AG08396 (cell line): ENCODE measurements around the gene CDH26.

ENCODE experiments used
- DNase-seq: peaks from one replicate; pipeline ENCODE4 v3.0.0; 2012; ENCODE audit warnings: low spot score, mixed read lengths

The CDH26 gene

DNA sequence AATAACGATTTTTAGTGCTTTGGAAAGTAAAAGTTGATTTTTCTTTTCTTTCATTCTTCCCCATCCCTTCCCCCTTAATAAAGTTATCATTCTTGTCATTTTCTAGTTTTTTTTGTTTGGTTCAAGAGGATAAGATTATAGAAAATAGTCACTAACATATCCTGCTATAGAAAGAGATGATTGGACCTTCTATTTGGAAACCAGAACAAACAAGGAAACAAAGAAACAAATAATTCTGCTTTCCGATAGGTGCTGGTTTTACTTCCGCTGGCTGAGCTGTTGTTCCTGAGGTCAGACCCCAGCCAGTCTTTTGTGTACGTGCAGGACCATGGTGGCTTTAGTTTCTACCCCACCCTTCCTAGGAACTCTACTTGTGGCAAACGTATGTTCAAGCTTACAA, at the start of gene CDH26:
Gene CDH26, plus strand, starts transcription at position 301 of the 400 bp plus-strand sequence. CDS start 304 bp downstream, outside the sequence.
- DNase-seq, result no peak

DNA sequence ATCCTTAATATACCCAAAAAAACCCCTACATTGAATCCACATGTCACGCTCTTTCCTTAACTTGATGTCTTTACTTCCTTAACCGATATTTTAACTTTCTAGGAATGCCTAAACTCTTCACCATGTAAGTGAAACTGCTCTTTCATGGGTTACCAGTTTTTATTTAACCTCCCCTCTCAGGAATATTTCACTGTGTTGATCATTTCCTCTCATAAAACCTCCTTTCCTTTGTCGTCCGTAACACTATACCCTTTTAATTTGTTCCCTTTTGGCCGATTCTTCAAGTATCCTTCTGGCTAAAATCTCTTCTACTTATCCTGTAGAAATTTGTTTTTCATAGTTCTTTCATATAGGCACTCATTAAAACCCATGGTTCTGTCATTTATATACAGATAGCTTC, 49.4 kb upstream of the CDH26 start:
- no peak for DNase-seq

DNA sequence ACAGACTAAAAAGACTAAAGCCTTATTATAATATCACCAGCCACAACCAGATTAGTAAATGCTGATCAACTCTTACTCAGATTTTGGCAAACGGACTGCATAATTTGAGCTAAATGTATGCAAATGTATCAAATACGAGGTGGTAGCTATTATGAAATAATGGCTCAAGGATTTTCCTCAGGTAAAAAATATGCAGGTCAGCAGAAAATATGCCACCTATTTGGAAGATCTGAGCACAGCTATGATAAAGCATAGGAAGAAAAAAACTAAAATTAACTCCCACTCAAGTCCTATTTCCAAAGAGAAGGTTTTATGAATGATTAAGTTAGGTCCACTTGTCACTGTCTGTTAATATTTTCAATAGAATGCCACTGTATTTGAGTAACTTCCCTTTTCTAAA, 47.2 kb upstream of the CDH26 start:
- DNase-seq, result no peak

DNA sequence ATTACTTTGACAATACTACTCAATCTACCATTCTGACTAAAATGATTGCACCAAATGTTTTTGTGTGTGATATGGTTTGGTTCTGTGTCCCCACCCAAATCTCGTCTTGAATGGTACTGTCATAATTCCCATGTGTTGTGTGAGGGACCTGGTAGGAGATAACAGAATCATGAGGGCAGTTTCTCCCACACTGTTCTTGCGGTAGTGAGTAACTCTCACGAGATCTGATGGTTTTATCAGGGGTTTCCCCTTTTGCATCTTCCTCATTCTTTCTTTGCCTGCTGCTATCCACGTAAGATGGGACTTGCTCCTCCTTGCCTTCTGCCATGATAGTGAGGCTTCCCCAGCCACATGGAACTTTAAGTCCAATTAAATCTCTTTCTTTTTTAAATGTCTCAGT, 45.6 kb upstream of the CDH26 start:
- DNase-seq, result no peak

DNA sequence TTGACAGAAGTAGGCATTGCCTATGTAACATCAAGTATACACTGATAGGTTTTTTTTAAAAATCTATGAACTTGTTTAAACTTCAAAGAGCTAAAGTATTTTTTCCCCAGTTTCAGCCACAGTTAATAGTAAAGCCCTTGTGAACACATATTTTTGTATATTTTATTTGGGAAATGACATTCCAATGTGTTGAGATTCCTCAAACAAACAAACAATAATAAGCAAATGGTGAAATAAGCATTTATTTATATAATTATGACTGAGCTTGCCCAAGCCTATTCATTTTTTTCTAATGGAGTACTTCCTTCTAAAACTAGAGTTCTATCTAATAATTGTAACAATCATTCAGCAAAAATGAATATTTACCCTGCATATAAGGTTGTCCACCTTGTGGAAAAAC, 37.3 kb upstream of the CDH26 start:
- no peak for DNase-seq

DNA sequence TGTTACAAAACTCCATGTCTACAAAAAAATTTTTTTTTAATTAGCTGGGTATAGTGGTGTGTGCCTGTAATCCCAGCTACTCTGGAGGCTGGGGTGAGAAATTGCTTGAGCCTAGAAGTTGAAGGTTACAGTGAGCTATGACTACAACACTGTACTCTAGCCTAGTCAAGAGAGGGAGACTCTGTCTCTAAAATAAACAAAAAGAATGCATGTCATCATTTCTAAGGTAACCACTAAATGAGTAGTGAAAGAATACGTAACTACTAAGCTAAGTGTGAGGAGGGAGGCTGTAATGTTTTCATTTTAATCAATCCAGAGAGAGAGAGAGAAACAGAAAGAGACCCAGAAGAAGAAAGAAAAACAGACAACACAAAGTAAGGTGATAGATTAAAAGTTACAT, 34.7 kb upstream of the CDH26 start:
- no peak for DNase-seq

DNA sequence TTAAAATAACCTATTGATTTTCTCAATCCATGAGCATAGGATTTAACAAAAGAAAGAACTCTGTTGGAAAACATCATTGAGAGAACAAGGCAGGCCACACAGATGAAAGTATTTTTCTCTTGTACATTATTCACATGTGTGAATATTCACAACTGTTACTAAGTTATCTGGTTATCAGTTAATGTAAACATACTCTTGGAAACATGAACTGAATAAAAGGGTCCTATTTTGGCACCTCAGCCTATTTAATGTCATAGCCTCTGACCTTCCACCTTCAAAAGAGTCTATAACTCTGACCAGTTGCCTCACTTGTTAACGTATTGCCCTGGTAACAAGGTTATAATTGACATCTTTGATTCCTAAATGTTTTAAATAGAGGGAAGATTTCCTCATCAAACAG, 32.9 kb upstream of the CDH26 start:
- no peak for DNase-seq

DNA sequence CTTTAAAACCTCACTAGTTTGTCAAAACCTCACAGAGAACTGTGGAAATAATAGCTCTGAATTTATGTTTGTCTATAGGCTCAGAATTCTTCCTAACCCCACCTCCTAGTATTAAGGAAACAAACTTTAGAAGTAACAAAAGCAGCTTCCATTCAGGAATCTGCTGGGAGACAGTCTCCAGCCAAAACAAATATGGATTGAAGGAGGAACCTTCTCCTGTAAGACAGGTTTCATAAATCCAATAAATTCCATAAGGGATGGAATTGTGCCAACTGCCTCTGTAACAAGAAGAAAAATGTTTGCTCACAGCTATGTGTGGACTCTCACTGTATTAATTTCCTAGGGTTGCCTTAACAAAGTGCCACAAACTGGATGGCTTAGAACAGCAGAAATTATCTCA, 32.3 kb upstream of the CDH26 start:
- no peak for DNase-seq

DNA sequence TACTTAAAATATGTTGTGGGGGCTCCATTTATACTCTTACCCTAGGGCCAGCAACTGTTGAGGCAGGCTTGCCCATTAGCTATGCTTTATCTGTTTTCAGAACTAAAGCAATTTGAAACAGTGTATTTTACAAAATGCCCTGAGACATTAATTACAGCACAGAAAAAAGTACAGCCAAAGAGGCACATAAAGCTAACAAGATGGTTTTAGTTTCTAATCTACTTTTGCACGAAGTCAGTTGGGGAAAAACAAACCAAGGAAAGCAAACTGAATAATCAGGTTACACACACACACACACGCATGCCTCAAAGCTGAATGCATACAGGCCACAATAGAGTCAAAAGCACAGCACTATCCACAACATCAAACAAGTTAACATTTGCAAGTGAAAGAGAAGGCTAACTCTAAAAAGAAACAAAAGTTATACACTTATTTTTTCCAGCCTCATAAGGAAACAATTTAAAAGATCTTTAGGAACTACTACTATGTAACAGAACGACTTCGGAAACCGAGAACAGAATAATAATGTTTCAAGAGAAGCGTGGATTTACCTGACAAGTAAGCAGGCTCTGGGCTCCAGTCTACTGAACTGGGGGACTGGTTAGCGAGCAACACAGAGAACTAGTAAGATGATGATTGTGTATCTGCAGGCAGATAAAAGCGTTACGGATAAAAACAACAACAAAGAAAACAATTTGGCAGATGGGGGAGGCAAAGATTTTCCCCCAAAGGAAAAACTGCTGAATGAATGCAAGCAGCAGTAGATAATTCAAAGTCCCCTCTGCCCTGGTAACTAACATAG, 26.5 kb upstream of the CDH26 start:
- DNase-seq, result no peak

DNA sequence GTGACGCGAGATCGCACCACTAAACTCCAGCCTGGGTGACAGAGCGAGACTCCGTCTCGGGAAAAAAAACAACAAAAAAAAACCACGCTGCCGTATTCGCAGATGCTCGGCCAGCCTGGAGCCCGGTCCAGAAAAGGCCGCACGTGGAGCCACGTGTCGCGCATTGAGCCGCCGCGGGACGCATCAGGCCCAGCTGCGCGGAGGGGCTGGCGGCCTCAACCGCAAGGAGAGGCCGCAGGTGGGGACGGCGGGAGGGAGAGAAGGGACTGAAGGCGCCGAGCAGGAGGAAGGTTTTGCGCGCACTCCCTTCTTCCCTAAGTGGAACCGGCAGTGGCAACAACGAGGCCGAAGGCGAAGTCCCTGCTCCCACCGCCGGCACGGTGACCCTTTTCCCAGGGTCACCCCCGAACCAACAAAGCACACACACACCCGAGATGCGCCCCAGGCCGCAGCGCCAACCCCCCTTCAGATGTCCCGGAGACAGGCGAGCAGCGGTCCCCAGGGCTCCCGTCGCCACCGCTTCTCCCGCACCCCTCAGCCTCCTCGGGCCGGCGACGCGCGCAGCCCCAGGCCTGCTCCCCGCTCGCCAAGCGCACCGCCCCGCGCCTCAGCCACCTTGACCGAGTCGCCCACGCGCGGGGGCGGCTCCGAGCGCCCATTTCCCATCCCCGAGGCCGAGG, 25.5 kb upstream of the CDH26 start:
- no peak for DNase-seq

DNA sequence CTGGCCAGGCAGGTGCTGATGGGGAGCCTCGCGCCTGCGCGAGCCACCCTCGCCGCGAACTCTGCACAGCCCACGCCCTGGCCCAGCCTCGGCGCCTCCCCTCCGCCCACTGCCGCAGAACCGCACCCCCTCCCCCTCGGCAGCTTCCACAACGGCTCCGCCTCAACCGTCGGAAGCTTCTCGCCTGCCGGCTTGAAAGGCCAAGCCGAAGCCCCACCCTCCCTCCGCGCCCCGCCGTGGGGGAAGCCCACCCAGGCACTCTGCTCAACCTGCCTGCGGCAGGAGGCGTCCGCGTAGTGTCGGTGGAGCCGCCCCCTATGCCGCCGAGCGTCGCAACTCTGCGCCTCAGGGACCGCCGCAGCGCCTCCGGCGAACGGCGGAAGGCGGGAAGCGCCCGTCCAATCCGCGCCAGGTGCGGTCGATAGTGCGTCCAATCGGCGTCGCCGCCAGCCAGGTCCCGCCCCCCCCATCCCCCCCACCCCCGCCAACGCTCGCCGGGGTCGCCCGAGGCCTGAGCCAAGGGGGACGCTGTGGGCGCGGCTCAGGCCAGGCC, 24.9 kb upstream of the CDH26 start, which contains the start of gene SYCP2:
Gene SYCP2, minus strand, starts transcription at position 342 of the 553 bp plus-strand sequence. CDS start 11,224 bp downstream, outside the sequence.
- peak; percentile 79 for DNase-seq

DNA sequence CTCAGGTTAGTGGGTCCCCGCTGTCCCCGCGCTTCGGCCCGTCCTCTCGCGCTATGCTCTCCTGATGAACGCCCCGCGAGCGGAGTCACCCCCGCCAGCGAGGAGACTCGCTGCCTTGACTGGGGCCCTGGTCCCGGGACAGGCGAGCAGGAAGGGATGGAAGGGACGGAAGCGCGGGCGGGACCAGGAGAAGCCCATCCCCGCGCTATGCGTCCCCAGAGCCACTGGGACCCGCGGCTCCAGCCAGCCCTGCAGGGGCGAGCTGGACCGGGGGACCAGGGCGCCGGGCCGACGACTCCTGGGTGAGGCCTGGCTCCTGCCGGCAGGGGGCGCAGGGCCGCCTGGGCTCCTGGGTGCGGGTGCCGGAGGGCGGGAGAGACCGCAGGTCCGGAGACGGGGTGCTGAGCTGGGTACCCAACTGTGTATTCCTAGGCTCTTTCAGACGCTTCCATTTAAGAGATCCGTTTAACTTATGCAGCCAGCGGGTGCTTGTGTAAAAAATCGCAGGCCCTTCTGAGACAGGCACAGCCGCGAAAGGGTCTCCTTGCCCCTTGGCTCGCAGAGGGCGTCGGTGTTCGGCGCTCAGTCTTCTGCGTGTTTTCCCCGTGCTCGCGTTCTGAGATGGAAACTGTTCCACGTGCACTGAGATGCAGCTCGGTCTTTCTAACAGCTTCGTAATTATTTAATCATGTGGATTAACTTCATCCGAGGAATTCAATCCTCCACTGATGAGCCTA, 24.2 kb upstream of the CDH26 start:
- peak; percentile 93 for DNase-seq

DNA sequence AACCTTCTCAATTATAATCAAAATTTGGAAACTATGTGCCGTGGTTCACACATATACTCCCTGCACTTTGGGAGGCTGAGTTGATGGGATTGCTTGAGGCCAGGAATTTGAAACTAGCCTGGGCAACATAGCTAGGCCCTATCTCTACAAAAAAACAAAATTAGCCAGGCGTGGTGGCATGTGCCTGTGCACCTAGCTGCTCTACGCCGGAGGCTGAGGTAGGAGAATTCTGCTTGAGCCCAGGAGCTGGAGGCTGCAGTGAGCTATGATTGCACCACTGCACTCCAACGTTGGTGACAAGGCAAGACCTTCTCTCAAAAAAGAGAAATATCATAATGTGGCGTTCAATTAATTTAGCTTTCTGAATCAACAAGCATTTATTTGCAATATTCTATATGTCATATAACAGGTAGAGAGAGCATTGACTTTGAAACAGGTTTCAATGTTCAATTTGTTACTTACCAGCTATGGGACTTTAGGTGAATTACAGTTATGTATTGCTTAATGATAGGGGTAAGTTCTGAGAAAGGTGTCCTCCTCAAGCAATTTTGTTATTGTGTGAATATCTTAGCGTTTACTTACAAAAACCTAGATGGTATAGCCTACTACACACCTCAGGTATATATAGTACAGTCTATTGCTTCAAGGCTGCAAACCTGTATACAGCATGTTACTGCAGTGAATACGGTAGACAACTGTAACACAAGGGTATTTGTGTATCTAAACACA, 22.6 kb upstream of the CDH26 start:
- DNase-seq, result no peak

DNA sequence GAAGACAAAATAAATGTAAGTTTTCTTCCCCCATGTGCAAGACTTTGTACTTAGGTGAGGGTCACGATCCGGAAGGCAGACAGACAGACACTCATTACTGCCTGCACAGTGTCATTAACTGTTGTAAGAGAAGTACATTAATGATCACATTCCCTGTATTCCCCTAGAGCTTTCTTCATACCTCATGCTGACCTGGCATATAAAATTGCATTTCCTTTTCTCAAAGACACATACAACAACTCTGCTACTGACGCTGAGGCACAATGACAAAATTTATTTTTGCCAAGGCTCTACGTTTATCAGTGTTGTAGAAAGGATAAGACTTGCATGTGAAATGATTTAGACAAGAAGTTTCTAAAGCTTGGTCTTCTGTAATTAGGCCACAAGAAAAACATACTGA, 21.8 kb upstream of the CDH26 start:
- DNase-seq, result no peak

DNA sequence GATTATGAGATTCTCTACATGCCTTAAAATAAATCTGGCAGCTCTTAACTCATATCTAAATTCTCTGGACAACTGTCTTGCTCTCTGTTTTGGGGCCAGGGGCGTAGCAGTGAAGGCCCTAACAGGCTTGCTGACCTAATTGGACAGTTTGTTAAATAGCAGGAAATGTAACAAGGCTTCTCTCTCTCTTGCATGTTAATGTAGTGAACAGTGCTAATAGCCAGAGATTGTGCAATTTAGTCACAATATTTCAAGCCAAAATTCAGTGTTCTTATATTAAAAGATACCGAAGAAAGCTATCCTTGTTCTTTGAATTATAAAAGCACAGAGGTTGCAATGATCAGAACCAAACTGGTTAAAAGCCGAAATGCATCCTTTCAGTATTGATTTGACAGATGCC, 21.1 kb upstream of the CDH26 start:
- no peak for DNase-seq

DNA sequence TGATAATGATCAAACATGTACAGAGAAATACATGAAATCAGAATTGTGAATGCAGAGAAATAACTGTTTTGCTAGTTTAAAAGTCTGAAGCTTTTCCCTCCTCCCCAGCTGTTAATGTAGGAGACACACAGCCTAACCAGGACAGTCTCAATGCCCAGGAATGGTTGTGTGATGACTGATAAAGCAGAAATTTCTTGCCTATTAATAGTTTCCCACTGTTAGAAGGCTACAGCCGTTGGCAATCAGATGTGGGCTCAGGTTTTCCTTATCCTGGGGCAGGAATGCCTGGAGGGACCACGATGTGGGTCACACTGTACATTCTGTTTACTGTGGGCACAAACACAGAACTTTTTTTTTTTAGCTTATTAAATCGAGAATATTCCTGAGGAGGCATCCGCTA, 20.0 kb upstream of the CDH26 start:
- DNase-seq, result peak; percentile 82

DNA sequence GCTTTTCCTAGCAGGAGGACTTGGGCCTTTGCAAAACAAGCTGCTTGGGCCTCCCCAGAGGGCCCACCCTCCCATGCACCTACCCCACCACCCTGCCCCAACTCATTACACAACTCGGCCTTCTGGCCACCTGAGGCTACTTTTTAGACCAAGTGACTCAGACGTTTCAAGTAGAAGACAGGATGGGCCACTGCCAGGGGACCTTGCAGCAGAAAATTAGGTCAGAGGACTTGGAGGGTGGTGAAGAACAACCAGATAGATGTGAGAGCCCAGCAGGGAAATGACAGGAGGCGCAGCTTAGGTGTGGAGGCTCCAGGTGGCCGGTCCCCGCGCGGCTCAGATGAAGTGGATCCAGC, 19.5 kb upstream of the CDH26 start:
- DNase-seq, result no peak

DNA sequence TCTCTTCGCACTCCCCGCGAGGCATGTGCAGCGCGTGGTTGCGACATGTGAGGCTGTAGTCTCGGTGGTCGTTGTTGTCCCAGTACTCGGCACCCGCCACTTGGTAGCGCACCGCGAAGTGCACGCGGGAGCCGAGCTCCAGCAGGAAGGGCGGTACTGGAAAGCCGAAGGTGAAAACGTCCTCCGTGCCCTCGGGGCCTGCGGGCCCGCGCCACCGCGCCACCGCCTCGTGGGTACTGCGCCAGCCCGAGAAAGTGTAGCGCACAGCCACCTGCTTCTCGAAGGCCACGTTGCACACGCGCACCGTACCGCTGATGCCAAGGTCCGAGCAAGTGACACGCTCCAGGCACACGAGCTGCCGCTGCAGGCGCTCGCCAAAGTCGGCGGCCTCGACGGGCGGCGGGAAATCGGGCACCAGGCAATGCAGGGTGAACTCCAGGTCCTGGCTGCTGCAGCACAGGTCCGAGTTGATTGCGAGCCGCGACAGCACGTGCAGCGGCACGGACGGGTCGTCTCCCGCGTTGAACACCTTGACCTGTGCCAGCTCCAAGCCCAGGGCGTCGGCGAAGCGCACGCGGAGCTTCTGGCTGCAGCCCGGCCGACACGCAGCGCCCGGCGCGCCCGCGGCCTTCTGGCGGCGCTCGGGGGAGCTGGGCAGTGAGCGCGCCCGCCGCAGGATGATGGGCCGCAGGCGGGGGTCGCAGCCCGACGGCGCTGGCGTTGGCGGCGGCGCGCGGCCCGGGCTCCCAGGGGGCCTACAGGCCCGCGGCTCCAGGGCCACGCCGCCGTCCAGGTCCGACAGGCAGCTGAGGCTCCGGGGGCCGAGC, 19.0 kb upstream of the CDH26 start:
- DNase-seq, result no peak

DNA sequence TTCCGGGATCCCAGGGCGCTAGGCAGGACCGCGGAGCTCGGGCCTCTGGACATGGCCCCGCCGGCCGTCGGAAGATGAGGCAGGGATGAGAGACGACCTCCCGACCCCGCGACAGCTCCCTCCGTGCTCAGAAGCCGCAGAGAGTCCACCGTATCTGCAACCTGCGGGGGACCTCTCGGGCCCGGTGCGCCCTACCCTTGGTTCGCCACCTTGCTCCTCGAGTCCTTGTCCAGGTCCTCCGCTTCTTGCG, 18.4 kb upstream of the CDH26 start:
- peak; percentile 34 for DNase-seq

DNA sequence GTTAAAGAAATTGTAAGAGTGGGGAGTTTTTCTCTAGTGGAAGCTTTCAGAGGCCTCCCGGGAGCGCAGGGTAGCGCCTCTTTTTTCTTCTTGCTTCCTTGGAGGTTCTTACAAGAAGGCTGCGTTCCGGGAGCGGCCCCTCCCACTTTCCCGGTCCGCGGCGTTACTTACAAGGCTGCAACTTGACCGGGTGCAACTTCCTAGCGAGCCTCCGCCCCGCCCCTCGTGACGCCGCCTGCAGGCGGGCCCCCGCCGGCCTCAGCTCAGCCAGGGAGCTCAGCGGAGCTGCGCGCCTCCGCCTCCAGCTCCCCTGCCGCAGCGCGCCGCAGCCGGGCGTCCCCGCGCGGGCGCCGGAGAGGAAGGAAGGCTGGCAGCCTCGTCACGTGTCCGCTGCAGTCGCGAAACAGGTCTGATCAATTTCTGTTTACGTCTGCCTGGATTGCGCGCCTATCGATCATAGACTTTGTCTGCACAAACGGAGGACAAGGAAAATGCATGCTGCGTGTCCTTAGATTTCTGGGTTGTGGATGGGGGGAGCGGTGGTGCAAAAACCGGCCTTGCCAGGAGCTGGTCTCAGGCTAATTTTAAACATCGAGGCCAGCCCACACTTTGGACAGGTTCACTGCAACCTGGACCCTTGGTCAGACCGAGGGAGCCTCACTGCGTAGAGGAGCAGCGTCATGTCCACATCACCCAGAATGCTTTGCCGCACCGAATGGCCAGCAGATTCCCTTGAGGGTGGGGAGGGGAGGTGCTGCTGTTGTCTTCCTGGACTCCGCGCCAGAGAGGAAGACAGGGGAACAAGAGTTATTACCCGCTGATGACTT, 17.9 kb upstream of the CDH26 start, which contains the start of the genes FAM217B and PPP1R3D:
Gene FAM217B, plus strand, starts transcription at position 261 of the 827 bp plus-strand sequence. CDS start 3,555 bp downstream, outside the sequence.
Gene PPP1R3D, minus strand, starts transcription at position 177 of the 827 bp plus-strand sequence. CDS start 374 bp downstream, outside the sequence.
- DNase-seq, result peak; percentile 98
